Measurements from ENCODE around the gene ALDH3B2. TPM values are rescaled to one million over a fixed set of nuclear protein-coding genes. Genes with fewer than 3 reads are reported as not detected.

Gene ALDH3B2
- total RNA-seq, 1 experiment from 2014 or later, result not detected

DNA sequence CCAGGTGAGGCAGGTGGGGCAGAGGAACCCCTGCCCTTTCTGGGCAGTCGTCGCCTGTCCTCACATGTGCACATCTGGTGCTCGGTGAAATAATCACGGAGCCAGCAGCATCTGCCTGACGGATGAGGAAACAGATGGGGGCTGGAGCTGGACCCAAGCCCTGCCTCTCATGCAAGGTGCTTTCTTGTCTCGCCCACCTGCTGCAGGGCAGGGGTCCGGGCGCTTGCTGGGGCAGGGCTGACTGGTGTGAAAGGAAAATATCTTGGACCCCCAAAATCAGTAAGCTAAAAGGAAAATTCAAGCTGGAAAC, 3.3 kb downstream of the ALDH3B2 start:
- H3K9me3 ChIP-seq (ENCODE audit: control insufficient read depth in 1 of 2, insufficient read depth in 1 of 2, low read depth in 1 of 2, low read length in 2 of 2), result no peaks in the 10 kb centered on the region; a peak in 1 of 4 replicates
- RAD21 ChIA-PET (ENCODE audit: low non-redundant PET in 1 of 2, low total read pairs in 2 of 2, uncharacterized antibody in 2 of 2, unreplicated experiment in 2 of 2), result no interaction called here
- H3K79me2 ChIP-seq (ENCODE audit: insufficient read depth, low read length), result no peaks in the 10 kb centered on the region
- POLR2A ChIA-PET, result interaction anchor here (0.6 kb wide), 1 partner anchor 20 kb away, joined by 5 read pairs; no protein-coding TSS in a partner anchor
- no peak overlapping the region for H2AFZ ChIP-seq (ENCODE audit: low read depth, low read length, poor library complexity, severe bottlenecking)
- no peak overlapping the region for H3K27ac ChIP-seq (ENCODE audit: low read depth, low read length)
- H3K9me2 ChIP-seq (ENCODE audit: insufficient read depth), result no peaks in the 10 kb centered on the region
- no peak overlapping the region for H3K9ac ChIP-seq (ENCODE audit: low read length)
- DNase-seq (ENCODE audit: low read depth, low spot score) (no peak), ATAC-seq (no peak)
- H4K20me1 ChIP-seq (ENCODE audit: insufficient read depth), result no peaks in the 10 kb centered on the region
- intact Hi-C loops (cut with micrococcal nuclease), result no loop called here
- H3K27me3 ChIP-seq (ENCODE audit: insufficient read depth, low read length), result no peaks in the 10 kb centered on the region
- no peak overlapping the region for H3K4me3 ChIP-seq (replicated peaks in 1 of 2; ENCODE audit: low read depth in 1 of 2, low read length in 2 of 2)
- BruUV-seq (replicated peaks), result no TSS peak
- CTCF ChIA-PET, result no interaction called here
- no peaks in the 10 kb centered on the region for H3K36me3 ChIP-seq (ENCODE audit: control insufficient read depth in 1 of 2, insufficient read depth in 2 of 2, low read length in 2 of 2)
- H3K4me2 ChIP-seq (ENCODE audit: low read length), result no peak overlapping the region
- no peak for TF ChIP-seq POLR2A (IDR thresholded peaks at IDR 0.05; ENCODE audit: borderline replicate concordance, extremely low read depth, insufficient read depth, insufficient read length)
- TF ChIP-seq RAD21 (IDR thresholded peaks at IDR 0.05; ENCODE audit: low read depth), result no peak
- TF ChIP-seq, protein P1, sequence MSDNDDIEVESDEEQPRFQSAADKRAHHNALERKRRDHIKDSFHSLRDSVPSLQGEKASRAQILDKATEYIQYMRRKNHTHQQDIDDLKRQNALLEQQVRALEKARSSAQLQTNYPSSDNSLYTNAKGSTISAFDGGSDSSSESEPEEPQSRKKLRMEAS (IDR thresholded peaks at IDR 0.05), result no peak
- TF ChIP-seq SP1 (IDR thresholded peaks at IDR 0.05; ENCODE audit: low read depth), result no peak
- TF ChIP-seq TCF7L2 (IDR thresholded peaks at IDR 0.05; ENCODE audit: borderline replicate concordance, extremely low read depth, insufficient read depth, insufficient read length), result no peak
- peaks cover 8 to 16% of the 10 kb centered on the region in 2 experiments; a peak in 3 of 4 replicates for H3K4me1 ChIP-seq (ENCODE audit: control insufficient read depth in 1 of 2, insufficient read depth in 2 of 2, low read length in 2 of 2)

DNA sequence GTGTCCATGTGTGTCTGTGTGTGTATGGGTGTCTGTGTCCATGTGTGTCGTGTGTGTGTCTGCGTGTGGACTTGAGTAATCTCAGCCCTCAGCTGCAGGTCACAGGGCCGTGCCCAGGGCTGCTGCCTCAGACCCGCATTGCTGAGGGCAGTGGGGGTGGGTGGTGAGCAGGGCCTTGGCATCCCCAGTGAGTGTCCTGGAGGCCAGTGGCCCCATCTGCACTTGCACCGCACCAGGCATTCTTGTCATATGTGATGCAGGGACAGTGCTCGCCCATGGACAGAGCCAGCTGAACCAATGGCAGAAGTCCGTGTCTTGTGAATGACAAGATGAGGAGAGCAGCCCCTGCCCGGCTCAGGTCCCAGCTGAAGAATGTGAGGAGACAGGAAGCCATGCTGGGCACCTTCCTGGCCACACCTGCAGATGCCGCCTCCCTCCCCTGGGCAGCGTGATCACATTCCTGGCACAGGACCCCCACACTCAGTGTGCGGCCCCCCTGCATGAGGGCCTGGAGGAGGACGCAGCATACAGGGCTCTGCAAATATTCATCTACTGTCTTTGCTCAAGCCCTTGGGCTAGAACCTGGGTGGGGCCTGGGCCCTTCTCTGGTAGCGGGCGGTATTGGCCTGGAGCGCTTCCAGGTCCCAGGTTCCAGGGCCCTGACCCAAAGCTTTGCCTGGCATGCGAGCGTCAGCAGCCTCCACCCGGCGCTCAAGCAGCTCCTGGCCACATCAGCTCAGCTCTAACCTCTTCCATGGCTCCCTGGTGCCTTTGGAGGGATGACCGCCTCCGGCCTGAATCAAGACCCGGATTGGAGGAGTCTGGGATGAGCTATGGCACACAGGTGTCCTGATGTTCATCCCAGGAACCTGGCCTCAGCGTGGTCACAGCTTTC, 3.9 kb downstream of the ALDH3B2 start:
- DNase-seq (ENCODE audit: low read depth, low spot score), result no peak
- BruUV-seq (replicated peaks), result no TSS peak
- Histone ChIP-seq H3K9me2 (ENCODE audit: insufficient read depth) (no peaks in the 10 kb centered on the region), H2AFZ (ENCODE audit: low read depth, low read length, poor library complexity, severe bottlenecking) (no peak overlapping the region), H3K27me3 (ENCODE audit: insufficient read depth, low read length) (no peaks in the 10 kb centered on the region), H3K9ac (ENCODE audit: low read length) (no peak overlapping the region), H3K4me3 (replicated peaks in 1 of 2; ENCODE audit: low read depth in 1 of 2, low read length in 2 of 2) (no peak overlapping the region), H3K9me3 (ENCODE audit: control insufficient read depth in 1 of 2, insufficient read depth in 1 of 2, low read depth in 1 of 2, low read length in 2 of 2) (no peaks in the 10 kb centered on the region; a peak in 1 of 4 replicates), H3K4me2 (ENCODE audit: low read length) (no peak overlapping the region), H3K36me3 (ENCODE audit: control insufficient read depth in 1 of 2, insufficient read depth in 2 of 2, low read length in 2 of 2) (no peaks in the 10 kb centered on the region), H4K20me1 (ENCODE audit: insufficient read depth) (no peaks in the 10 kb centered on the region), H3K79me2 (ENCODE audit: insufficient read depth, low read length) (no peaks in the 10 kb centered on the region), H3K27ac (ENCODE audit: low read depth, low read length) (no peak overlapping the region), H3K4me1 (ENCODE audit: control insufficient read depth in 1 of 2, insufficient read depth in 2 of 2, low read length in 2 of 2) (peaks cover 8 to 16% of the 10 kb centered on the region in 2 experiments; a peak in 3 of 4 replicates)
- intact Hi-C loops (cut with micrococcal nuclease), result no loop called here
- RAD21 ChIA-PET (ENCODE audit: low non-redundant PET in 1 of 2, low total read pairs in 2 of 2, uncharacterized antibody in 2 of 2, unreplicated experiment in 2 of 2), result no interaction called here
- ATAC-seq, result no peak
- TF ChIP-seq SP1 (IDR thresholded peaks at IDR 0.05; ENCODE audit: low read depth), result no peak
- no peak for TF ChIP-seq SIN3A (IDR thresholded peaks at IDR 0.05; ENCODE audit: low read depth)
- TF ChIP-seq POLR2AphosphoS5 (IDR thresholded peaks at IDR 0.05; ENCODE audit: low read depth, low read length), result no peak
- no peak for TF ChIP-seq SRF (IDR thresholded peaks at IDR 0.05; ENCODE audit: low read depth)
- TF ChIP-seq, protein P2, sequence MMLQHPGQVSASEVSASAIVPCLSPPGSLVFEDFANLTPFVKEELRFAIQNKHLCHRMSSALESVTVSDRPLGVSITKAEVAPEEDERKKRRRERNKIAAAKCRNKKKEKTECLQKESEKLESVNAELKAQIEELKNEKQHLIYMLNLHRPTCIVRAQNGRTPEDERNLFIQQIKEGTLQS (IDR thresholded peaks at IDR 0.05), result no peak
- no peak for TF ChIP-seq EZH2 (IDR thresholded peaks at IDR 0.05)
- TF ChIP-seq CBX3 (IDR thresholded peaks at IDR 0.05; ENCODE audit: low read depth), result no peak
- no peak for TF ChIP-seq RAD21 (IDR thresholded peaks at IDR 0.05; ENCODE audit: low read depth)
- no peak for TF ChIP-seq ZFX (IDR thresholded peaks at IDR 0.05)
- TF ChIP-seq, protein P1 (IDR thresholded peaks at IDR 0.05), result no peak
- TF ChIP-seq, protein P3, sequence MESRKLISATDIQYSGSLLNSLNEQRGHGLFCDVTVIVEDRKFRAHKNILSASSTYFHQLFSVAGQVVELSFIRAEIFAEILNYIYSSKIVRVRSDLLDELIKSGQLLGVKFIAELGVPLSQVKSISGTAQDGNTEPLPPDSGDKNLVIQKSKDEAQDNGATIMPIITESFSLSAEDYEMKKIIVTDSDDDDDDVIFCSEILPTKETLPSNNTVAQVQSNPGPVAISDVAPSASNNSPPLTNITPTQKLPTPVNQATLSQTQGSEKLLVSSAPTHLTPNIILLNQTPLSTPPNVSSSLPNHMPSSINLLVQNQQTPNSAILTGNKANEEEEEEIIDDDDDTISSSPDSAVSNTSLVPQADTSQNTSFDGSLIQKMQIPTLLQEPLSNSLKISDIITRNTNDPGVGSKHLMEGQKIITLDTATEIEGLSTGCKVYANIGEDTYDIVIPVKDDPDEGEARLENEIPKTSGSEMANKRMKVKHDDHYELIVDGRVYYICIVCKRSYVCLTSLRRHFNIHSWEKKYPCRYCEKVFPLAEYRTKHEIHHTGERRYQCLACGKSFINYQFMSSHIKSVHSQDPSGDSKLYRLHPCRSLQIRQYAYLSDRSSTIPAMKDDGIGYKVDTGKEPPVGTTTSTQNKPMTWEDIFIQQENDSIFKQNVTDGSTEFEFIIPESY (IDR thresholded peaks at IDR 0.05; ENCODE audit: extremely low read depth, insufficient replicate concordance, low read length), result no peak
- no peak for TF ChIP-seq EZH2phosphoT487 (IDR thresholded peaks at IDR 0.05; ENCODE audit: borderline replicate concordance)
- TF ChIP-seq CEBPB (IDR thresholded peaks at IDR 0.05; ENCODE audit: low read depth), result no peak
- no peak for TF ChIP-seq POLR2A (IDR thresholded peaks at IDR 0.05; ENCODE audit: borderline replicate concordance, extremely low read depth, insufficient read depth, insufficient read length)
- CTCF ChIA-PET, result no interaction called here
- POLR2A ChIA-PET, result interaction anchor here (0.6 kb wide), 1 partner anchor 19 kb away, joined by 5 read pairs; no protein-coding TSS in a partner anchor

All from HCT116 (cell line).